GM12878 (cell line): ENCODE measurements around the gene CRTC1. TPM values are rescaled to one million over a fixed set of nuclear protein-coding genes. Genes with fewer than 3 reads are reported as not detected.
"Not testable (repeated sequence)": the region's sequence is repeated elsewhere in the genome, so short reads cannot be mapped to it uniquely, and the experiment has no call there.

Experiments
- ATAC-seq: fragments of 200-7000 bp; cut with Tn5 transposase; 3 replicates; pipeline ENCODE4 v1.9.1; 2020; ENCODE audit warnings: mild to moderate bottlenecking, moderate library complexity
- BruUV-seq: library from RNA; stranded (reverse); fragments of 400-500 nt; replicated peaks from 2 replicates; lab custom pipeline; 2021; lab: Mats Ljungman, UMichigan
- CTCF ChIA-PET: fragments of 300-600 bp; sonication (Branson Sonifier 250); formaldehyde crosslinking; extraction: SDS; loops from one replicate; lab custom pipeline; 2021; ENCODE audit warnings: inconsistent platforms; lab: Yijun Ruan, JAX
- POLR2A ChIA-PET: fragments of 350-600 bp; formaldehyde crosslinking; extraction: SDS; loops from one replicate; lab custom pipeline; 2021; ENCODE audit warnings: inconsistent platforms; lab: Charles Lee
- RAD21 ChIA-PET: fragments of 300-600 bp; sonication (Branson Sonifier 250); formaldehyde crosslinking; loops from one replicate; lab custom pipeline; 2023; ENCODE audit warnings: antibody characterized with exemption; ENCODE audit not compliant: unreplicated experiment; lab: Charles Lee
- SMC1A ChIA-PET: fragments of 300-600 bp; sonication (Branson Sonifier 250); formaldehyde crosslinking; loops from one replicate; lab custom pipeline; 2023; ENCODE audit not compliant: unreplicated experiment, uncharacterized antibody; lab: Charles Lee
- DNase-seq: peaks from one replicate; pipeline ENCODE4 v3.0.0-alpha.2; 2011; ENCODE audit warnings: low read depth, low spot score
- FAIRE-seq: peaks from 3 replicates; lab custom pipeline; 2011; peaks lifted over from hg19 to GRCh38; lab: Jason Lieb, UNC
- H2AFZ ChIP-seq: 2 replicates; pipeline ENCODE4 v1.6.0; 2011; ENCODE audit warnings: low read depth, low read length, control low read depth; ENCODE audit not compliant: control insufficient read depth
- H3K27ac ChIP-seq: 2 replicates; pipeline ENCODE4 v1.5.1; 2011; ENCODE audit warnings: control low read depth; ENCODE audit not compliant: control insufficient read depth, insufficient read depth
- H3K27me3 ChIP-seq, 2 experiments: replicated peaks in 1 of 2; 2 replicates each; pipeline versions ENCODE4 v1.6.0 to v1.6.1; 2011; ENCODE audit warnings: low read length in 1 of 2; ENCODE audit not compliant: control insufficient read depth in 2 of 2, insufficient read depth in 2 of 2
- H3K36me3 ChIP-seq, 2 experiments: 2 replicates each; pipeline ENCODE4 v1.5.1; 2011; ENCODE audit warnings: low read length in 1 of 2; ENCODE audit not compliant: control insufficient read depth in 2 of 2, insufficient read depth in 2 of 2
- H3K4me1 ChIP-seq: 2 replicates; pipeline ENCODE4 v1.6.1; 2011; ENCODE audit warnings: mild to moderate bottlenecking, low read length, moderate library complexity, mixed read lengths; ENCODE audit not compliant: control insufficient read depth, insufficient read depth
- H3K4me2 ChIP-seq: 2 replicates; pipeline ENCODE4 v1.6.0; 2011; ENCODE audit warnings: control low read depth; ENCODE audit not compliant: control insufficient read depth, insufficient read depth
- H3K4me3 ChIP-seq: fragments of 200-600 bp; sonication (generic); 2 replicates; pipeline ENCODE4 v1.5.1; 2016
- H3K79me2 ChIP-seq: 2 replicates; pipeline ENCODE4 v1.6.0; 2011; ENCODE audit warnings: low read length; ENCODE audit not compliant: control insufficient read depth, insufficient read depth
- H3K9ac ChIP-seq: 2 replicates; pipeline ENCODE4 v1.8.0; 2011; ENCODE audit warnings: low read length, control low read depth, mixed read lengths; ENCODE audit not compliant: control insufficient read depth, insufficient read depth
- H3K9me3 ChIP-seq: replicated peaks from 3 replicates; pipeline ENCODE4 v1.5.1; 2011; ENCODE audit warnings: mild to moderate bottlenecking, low read length; ENCODE audit not compliant: control insufficient read depth, insufficient read depth
- H4K20me1 ChIP-seq: 2 replicates; pipeline ENCODE4 v1.6.0; 2011; ENCODE audit not compliant: control insufficient read depth, insufficient read depth
- CHD4 ChIP-seq: fragments of 200-600 bp; sonication (generic); IDR thresholded peaks from 2 replicates; pipeline ENCODE4 v1.6.1; 2016; ENCODE audit warnings: mild to moderate bottlenecking
- CUX1 ChIP-seq: IDR thresholded peaks from 2 replicates; pipeline ENCODE4 v1.6.1; 2012; ENCODE audit warnings: improper control_type of control experiment, low read depth, low read length; ENCODE audit not compliant: insufficient replicate concordance
- DPF2 ChIP-seq: fragments of 450-650 bp; IDR thresholded peaks from 2 replicates; pipeline ENCODE4 v1.6.1; 2017; ENCODE audit warnings: mild to moderate bottlenecking
- E4F1 ChIP-seq: fragments of 450-650 bp; IDR thresholded peaks from 2 replicates; pipeline ENCODE4 v1.6.1; 2018; ENCODE audit warnings: borderline replicate concordance, mild to moderate bottlenecking; ENCODE audit not compliant: partially characterized antibody
- HCFC1 ChIP-seq: fragments of 150-350 bp; IDR thresholded peaks from 2 replicates; pipeline ENCODE4 v1.6.1; 2014; ENCODE audit warnings: low read length
- JUNB ChIP-seq: IDR thresholded peaks from 2 replicates; pipeline ENCODE4 v1.6.1; 2016; ENCODE audit warnings: antibody characterized with exemption, mild to moderate bottlenecking
- RELB ChIP-seq: fragments of 450-650 bp; IDR thresholded peaks from 2 replicates; pipeline ENCODE4 v1.6.1; 2017; ENCODE audit warnings: low read depth, mild to moderate bottlenecking, moderate library complexity
- STAT1 ChIP-seq: fragments of 450-650 bp; conservative IDR thresholded peaks from 2 replicates; pipeline ENCODE4 v1.6.1; 2014; ENCODE audit warnings: antibody characterized with exemption, mild to moderate bottlenecking
- WGBS: methylation state at CpG from one replicate; pipeline ENCODE4 v1.1.6; 2016; ENCODE audit warnings: low lambda C conversion rate; ENCODE audit not compliant: insufficient replicate concordance, insufficient coverage; ENCODE audit errors: missing lambda C conversion rate; 5-methylcytosine and 5-hydroxymethylcytosine counted together
- in situ Hi-C: fragments of 300-500 bp; cut with MboI; formaldehyde crosslinking; loops from 9 replicates; pipeline ENCODE4 v1.14.3; 2018; ENCODE audit warnings: mixed read lengths
- intact Hi-C: fragments of 100-400 bp; cut with micrococcal nuclease; formaldehyde crosslinking; loops from one replicate; pipeline ENCODE4 v1.14.2; 2022; ENCODE audit not compliant: unreplicated experiment
- polyA plus RNA-seq, 11 experiments: library from polyadenylated mRNA; depleted of rRNA in 4 of 11; unstranded in 6 of 11; stranded (reverse) in 5 of 11; fragments of >200 nt; fragmentation: Nextera tagmentation in 4 of 11; fragmentation: Illumina TruSeq in 1 of 11; extraction: Ambion mirVana in 4 of 11; extraction: Trizol in 1 of 11; gene quantifications; 1 replicate in 1 of 11; 2 replicates in 10 of 11; pipeline versions ENCODE4 v1.2.1 to v1.2.3, GENCODE V29; 2011 to 2016; ENCODE audit warnings: inconsistent platforms in 2 of 11, missing spikeins in 2 of 11, low read depth in 1 of 11
- total RNA-seq, 4 experiments: library from RNA; depleted of rRNA in 3 of 4; stranded (reverse); fragments of >200 nt in 3 of 4; fragmentation: Illumina TruSeq in 1 of 4; extraction: Trizol in 1 of 4; gene quantifications; 2 replicates each; pipeline versions ENCODE4 v1.2.1 to v1.2.3, GENCODE V29; 2013 to 2021

CRTC1 gene
- total and polyA plus RNA-seq, 10 of the 15 experiments (the other 5 are each of a cell fraction or from before 2014, with no cell fraction given) = 0.02 to 4.6 (median 1.1) TPM; not detected in 1

GRCh38 chr19:18726846-18727245 lies 43.4 kb downstream of the CRTC1 start:
- Histone ChIP-seq H2AFZ (no peak overlapping the region), H3K27me3 (no peaks in the 10 kb centered on the region)
- TF ChIP-seq JUNB = no peak
- TF ChIP-seq E4F1 = no peak
- TF ChIP-seq RELB = no peak
- no peak for TF ChIP-seq DPF2
- no peak for TF ChIP-seq STAT1
- no peak for TF ChIP-seq CUX1
- no peak for TF ChIP-seq HCFC1
- TF ChIP-seq CHD4 = no peak
- TF ChIP-seq, all 136 proteins: peak for 0
- RAD21 ChIA-PET = no interaction called here
- SMC1A ChIA-PET = no interaction called here
- no peak overlapping the region for H3K4me2 ChIP-seq
- no peak overlapping the region for H3K4me3 ChIP-seq
- no peaks in the 10 kb centered on the region for H3K9me3 ChIP-seq
- no peaks in the 10 kb centered on the region for H3K36me3 ChIP-seq
- no peak for FAIRE-seq
- H3K9ac ChIP-seq = no peak overlapping the region
- no peak for ATAC-seq
- no TSS peak for BruUV-seq
- no peaks in the 10 kb centered on the region for H3K79me2 ChIP-seq
- POLR2A ChIA-PET = interaction anchor here (0.6 kb wide), 1 partner anchor 308 kb away, joined by 3 read pairs; no protein-coding TSS in a partner anchor
- no peak for DNase-seq
- CTCF ChIA-PET = no interaction called here
- H3K27ac ChIP-seq = no peak overlapping the region
- intact Hi-C loops (no loop called here), in situ Hi-C loops (no loop called here)
- no peaks in the 10 kb centered on the region for H4K20me1 ChIP-seq
- no peaks in the 10 kb centered on the region for H3K4me1 ChIP-seq
- WGBS = 67% methylated on average over 5 of the region's 6 CpGs

- 64% methylated on average over 6 of the region's 6 CpGs for WGBS
- RAD21 ChIA-PET, H3K4me2 ChIP-seq, H3K9ac ChIP-seq, FAIRE-seq, intact Hi-C loops, H3K27ac ChIP-seq, H3K4me1 ChIP-seq, in situ Hi-C loops, CTCF ChIA-PET, DNase-seq, H3K79me2 ChIP-seq, H2AFZ ChIP-seq, ATAC-seq, H3K36me3 ChIP-seq, H3K27me3 ChIP-seq, BruUV-seq, H4K20me1 ChIP-seq, H3K4me3 ChIP-seq, H3K9me3 ChIP-seq, SMC1A ChIA-PET: not testable (repeated sequence)
- POLR2A ChIA-PET = interaction anchor here (0.6 to 0.7 kb wide), 2 partner anchors 37 to 45 kb away, joined by 3 to 4 read pairs; no protein-coding TSS in a partner anchor
Observed at GRCh38 chr19:18727602-18728001, 44.1 kb downstream of the CRTC1 start.
